Right lung (tissue), 5 donors: ENCODE measurements around the gene CADM1. TPM values are rescaled to one million over a fixed set of nuclear protein-coding genes. Genes with fewer than 3 reads are reported as not detected.

ENCODE experiments used
- DNase-seq, 2 donors: peaks; one replicate each; pipeline ENCODE4 v3.0.0-alpha.2; 2013
- polyA plus RNA-seq, 5 donors: library from polyadenylated mRNA; unstranded; fragments of 120-200 nt; gene quantifications; one replicate each; pipeline versions ENCODE4 v1.2.1 to v1.2.3, GENCODE V29; 2013; ENCODE audit warnings: inconsistent platforms in 1 of 5, low replicate concordance in 1 of 5; ENCODE audit not compliant: insufficient read length in 5 of 5, insufficient read depth in 1 of 5

CADM1 gene
- polyA plus RNA-seq, 5 donors = 97.4 to 209 (median 163) TPM

GRCh38 chr11:115408036-115408921, 95.9 kb downstream of the CADM1 start:
- peak; percentile 87 to 91 for DNase-seq

- no peak for DNase-seq
These were observed 96.7 kb downstream of the CADM1 start for GRCh38 chr11:115407496-115407895.

- no peak for DNase-seq
These were observed 97.8 kb downstream of the CADM1 start for GRCh38 chr11:115406404-115406803.

- no peak for DNase-seq
These were observed 105.7 kb downstream of the CADM1 start for GRCh38 chr11:115398333-115399080.

GRCh38 chr11:115396533-115396932, 107.7 kb downstream of the CADM1 start:
- peak; percentile 81 to 86 for DNase-seq

GRCh38 chr11:115393950-115394349, 110.3 kb downstream of the CADM1 start:
- DNase-seq = no peak

GRCh38 chr11:115391598-115391997, 112.6 kb downstream of the CADM1 start:
- DNase-seq = no peak

- no peak for DNase-seq
These were observed 113.1 kb downstream of the CADM1 start for GRCh38 chr11:115391160-115391559.

GRCh38 chr11:115390441-115390840, 113.8 kb downstream of the CADM1 start:
- no peak for DNase-seq

GRCh38 chr11:115389790-115390189, 114.4 kb downstream of the CADM1 start:
- DNase-seq = no peak

GRCh38 chr11:115385226-115385625, 119.0 kb downstream of the CADM1 start:
- DNase-seq = no peak

GRCh38 chr11:115384236-115384635, 120.0 kb downstream of the CADM1 start:
- DNase-seq = no peak

- DNase-seq = no peak
These were observed 120.8 kb downstream of the CADM1 start for GRCh38 chr11:115383431-115383830.

GRCh38 chr11:115379528-115379927, 124.7 kb downstream of the CADM1 start:
- DNase-seq = no peak

- DNase-seq = no peak
These were observed 125.7 kb downstream of the CADM1 start for GRCh38 chr11:115378557-115378956.

GRCh38 chr11:115377882-115378296, 126.3 kb downstream of the CADM1 start:
- DNase-seq = no peak

- no peak for DNase-seq
These were observed 135.6 kb downstream of the CADM1 start for GRCh38 chr11:115368616-115369015.

GRCh38 chr11:115366826-115367225, 137.4 kb downstream of the CADM1 start:
- no peak for DNase-seq

GRCh38 chr11:115365907-115366306, 138.3 kb downstream of the CADM1 start:
- no peak for DNase-seq

- no peak for DNase-seq
These were observed 139.3 kb downstream of the CADM1 start for GRCh38 chr11:115364896-115365295.

- no peak for DNase-seq
These were observed 140.3 kb downstream of the CADM1 start for GRCh38 chr11:115363921-115364320.

- DNase-seq = no peak
These were observed 140.8 kb downstream of the CADM1 start for GRCh38 chr11:115363426-115363825.

- DNase-seq = no peak
These were observed 141.2 kb downstream of the CADM1 start for GRCh38 chr11:115362997-115363396.
